ENCODE results near the gene TXLNA.
A peak's percentile ranks its signal among the peaks of the same experiment; 100 is the strongest.

Gene TXLNA

DNA sequence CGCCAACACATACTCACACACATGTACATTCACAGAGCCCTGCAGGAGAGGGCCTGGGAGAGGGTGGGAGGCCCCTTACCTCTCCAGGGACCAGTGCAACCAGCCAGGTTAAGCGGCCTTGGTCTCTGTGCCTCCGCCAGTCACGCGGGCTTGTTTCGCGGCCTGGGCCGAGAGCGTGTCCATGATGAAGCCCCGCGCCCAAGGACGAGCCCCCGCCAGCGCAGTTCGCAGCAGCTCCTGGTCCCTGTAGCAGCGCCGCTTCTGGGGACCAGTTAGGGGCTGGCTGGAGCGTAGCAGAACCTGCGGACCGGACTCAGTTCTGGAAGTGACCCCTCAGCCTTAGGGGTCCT lies 60.3 kb downstream of the TXLNA start:
- Histone ChIP-seq H3K27ac (ENCODE audit: low read depth, low read length) (peak overlapping the region; percentile 86), H3K9ac (ENCODE audit: low read length) (peak overlapping the region; percentile 34), H3K36me3 (ENCODE audit: insufficient read depth, low read length) (no peaks in the 10 kb centered on the region), H3K4me3 (ENCODE audit: low read depth in 1 of 2, low read length in 2 of 2) (peak overlapping the region; percentile 38 to 83), H3K9me3 (ENCODE audit: low read length) (no peaks in the 10 kb centered on the region), H3K27me3 (ENCODE audit: control insufficient read depth in 1 of 2, insufficient read depth in 2 of 2, low read length in 2 of 2) (no peaks in the 10 kb centered on the region), H3K4me1 (ENCODE audit: insufficient read depth, low read length) (peaks cover 13% of the 10 kb centered on the region)

DNA sequence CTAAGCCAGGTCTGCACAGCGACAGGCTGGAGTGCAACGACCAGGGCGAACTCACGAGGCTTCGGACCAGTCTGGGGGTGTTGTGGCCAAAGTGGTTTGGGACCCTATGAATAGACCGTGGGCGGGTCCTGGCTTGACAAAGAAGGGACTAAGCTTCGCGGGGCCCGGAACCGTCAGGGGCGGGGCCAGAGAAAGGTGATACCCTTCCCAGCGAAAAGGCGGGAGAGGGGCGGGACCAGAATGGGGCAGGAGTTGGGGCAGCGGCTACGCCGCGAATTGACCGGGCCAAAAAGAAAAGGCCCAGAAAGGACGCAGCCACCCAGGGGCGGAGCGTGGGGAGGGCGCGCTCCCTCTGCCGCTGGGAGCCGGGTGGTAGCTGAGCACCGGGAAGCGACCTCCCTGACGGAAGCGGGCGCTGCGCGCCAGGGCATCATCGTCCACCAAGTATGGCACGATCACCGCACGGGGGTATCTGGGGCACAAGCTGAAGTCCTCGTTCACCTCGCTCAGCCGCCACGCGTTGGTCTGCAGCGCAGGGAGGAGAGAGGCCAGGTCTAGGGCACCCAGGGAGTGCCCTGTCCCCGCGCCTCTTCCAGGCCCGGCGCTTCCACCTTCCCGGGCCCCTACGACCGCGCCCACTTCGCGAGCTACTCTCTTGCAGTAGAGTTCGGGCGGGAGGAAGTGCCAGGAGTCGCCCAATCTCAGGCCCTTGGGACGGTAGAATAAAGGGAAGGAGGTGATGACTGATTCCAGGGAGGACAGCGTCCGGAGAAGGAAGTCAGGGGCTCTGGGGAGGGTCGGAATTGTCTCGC lies 60.9 kb downstream of the TXLNA start:
- H3K4me3 ChIP-seq (ENCODE audit: low read depth in 1 of 2, low read length in 2 of 2): peak overlapping the region; percentile 38 to 83
- H3K27me3 ChIP-seq (ENCODE audit: control insufficient read depth in 1 of 2, insufficient read depth in 2 of 2, low read length in 2 of 2): no peaks in the 10 kb centered on the region
- no peaks in the 10 kb centered on the region for H3K36me3 ChIP-seq (ENCODE audit: insufficient read depth, low read length)
- H3K27ac ChIP-seq (ENCODE audit: low read depth, low read length): peak overlapping the region; percentile 86
- peak overlapping the region; percentile 34 for H3K9ac ChIP-seq (ENCODE audit: low read length)
- H3K4me1 ChIP-seq (ENCODE audit: insufficient read depth, low read length): peaks cover 13% of the 10 kb centered on the region
- H3K9me3 ChIP-seq (ENCODE audit: low read length): no peaks in the 10 kb centered on the region

DNA sequence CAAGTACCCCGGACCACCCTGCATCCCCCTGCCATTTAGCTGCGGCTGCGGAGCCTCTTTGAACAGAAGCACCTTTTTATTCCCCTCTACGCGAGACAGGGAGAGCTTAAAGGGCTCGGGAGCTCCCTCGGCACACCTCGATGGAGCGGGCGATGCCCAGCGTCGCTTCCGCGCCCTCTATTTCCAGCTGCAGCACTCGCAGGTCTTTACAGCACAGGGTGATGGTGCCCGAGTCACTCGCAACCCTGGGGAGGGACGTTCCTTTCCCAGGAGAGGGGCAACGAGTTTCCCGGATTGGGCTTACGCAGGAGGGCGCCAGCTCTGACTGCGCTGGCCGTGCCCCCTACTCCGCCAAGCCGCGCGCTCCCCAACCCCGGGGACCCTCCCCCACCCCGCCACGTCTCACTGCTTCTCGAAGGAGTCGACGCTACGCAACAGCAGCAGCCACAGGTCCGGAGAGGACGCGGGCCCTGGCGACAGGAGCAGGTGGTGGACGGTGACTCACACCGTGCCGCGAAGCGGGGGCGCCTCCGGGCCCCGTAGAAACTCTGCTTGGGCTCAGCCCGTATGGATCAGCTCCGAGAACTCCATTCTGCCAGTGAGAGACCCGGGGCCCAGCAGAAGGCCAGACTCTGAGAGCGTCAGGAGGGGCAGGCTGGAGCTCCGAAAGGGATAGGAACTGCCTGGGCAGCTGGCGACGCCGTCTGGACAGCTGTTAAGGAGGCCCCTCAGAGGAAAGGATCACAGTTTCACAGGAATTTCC lies 61.7 kb downstream of the TXLNA start:
- no peaks in the 10 kb centered on the region for H3K36me3 ChIP-seq (ENCODE audit: insufficient read depth, low read length)
- H3K27ac ChIP-seq (ENCODE audit: low read depth, low read length): peak overlapping the region; percentile 86
- H3K9ac ChIP-seq (ENCODE audit: low read length): peak overlapping the region; percentile 34
- H3K4me1 ChIP-seq (ENCODE audit: insufficient read depth, low read length): peaks cover 13% of the 10 kb centered on the region
- no peaks in the 10 kb centered on the region for H3K9me3 ChIP-seq (ENCODE audit: low read length)
- H3K4me3 ChIP-seq (ENCODE audit: low read depth in 1 of 2, low read length in 2 of 2): peak overlapping the region; percentile 38 to 83
- no peaks in the 10 kb centered on the region for H3K27me3 ChIP-seq (ENCODE audit: control insufficient read depth in 1 of 2, insufficient read depth in 2 of 2, low read length in 2 of 2)

DNA sequence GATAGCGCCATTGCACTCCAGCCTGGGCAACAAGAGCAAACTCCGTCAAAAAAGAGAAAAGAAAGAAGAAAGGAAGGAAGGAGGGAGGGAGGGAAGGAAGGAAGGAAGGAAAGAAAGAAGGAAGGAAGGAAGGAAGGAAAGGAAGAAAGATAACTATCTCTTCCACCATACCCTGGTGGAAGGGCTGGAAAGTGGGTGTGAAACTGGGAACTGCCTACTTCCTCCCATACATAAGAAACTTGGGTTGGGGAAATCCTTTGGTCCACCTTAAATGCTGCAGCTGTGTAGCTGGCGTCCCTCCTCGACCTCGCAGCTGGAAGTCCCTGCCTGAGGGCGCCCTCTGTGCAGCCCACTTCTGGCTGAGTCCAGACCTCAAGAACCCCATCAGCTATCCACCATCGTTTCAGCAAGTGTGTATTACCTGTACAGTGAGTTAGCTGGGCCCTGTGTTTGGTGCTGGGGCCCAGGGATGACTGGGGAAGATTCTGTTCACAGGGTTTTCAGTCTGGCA lies 62.9 kb downstream of the TXLNA start:
- Histone ChIP-seq H3K4me1 (ENCODE audit: insufficient read depth, low read length) (peaks cover 25% of the 10 kb centered on the region), H3K27me3 (ENCODE audit: control insufficient read depth in 1 of 2, insufficient read depth in 2 of 2, low read length in 2 of 2) (no peaks in the 10 kb centered on the region), H3K9me3 (ENCODE audit: low read length) (no peaks in the 10 kb centered on the region), H3K4me3 (ENCODE audit: low read depth in 1 of 2, low read length in 2 of 2) (no peak overlapping the region), H3K9ac (ENCODE audit: low read length) (no peak overlapping the region), H3K27ac (ENCODE audit: low read depth, low read length) (no peak overlapping the region), H3K36me3 (ENCODE audit: insufficient read depth, low read length) (no peaks in the 10 kb centered on the region)

DNA sequence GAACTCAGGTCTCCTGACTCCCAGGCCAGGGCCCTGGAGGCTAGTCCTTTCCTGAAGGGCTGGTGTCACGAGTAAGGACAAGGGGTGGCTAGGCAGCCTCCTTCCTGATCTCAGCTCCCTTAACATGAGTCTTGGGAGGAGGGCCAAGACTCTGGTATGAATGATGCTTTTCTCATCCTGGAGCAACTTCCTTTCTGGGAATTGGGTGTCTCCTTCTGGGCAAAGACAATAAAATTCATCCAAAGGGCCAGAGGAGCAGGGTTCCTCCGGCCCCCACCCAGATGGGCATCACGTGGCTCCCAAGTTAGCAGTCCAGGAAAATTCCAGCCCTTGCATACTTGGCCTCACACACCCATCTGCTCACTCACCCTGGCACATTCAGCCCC lies 67.4 kb downstream of the TXLNA start, which contains the start of gene FAM167B:
FAM167B (plus strand) TSS at position 335 of the 386 bp plus-strand sequence. CDS start 200 bp downstream, outside the sequence.
- peak within 1 kb of the TSS; percentile 48 for H3K27ac ChIP-seq (ENCODE audit: low read depth, low read length)
- H3K9ac ChIP-seq (ENCODE audit: low read length): no peak within 1 kb of the TSS
- H3K9me3 ChIP-seq (ENCODE audit: low read length): no peaks in the 10 kb centered on the region
- H3K27me3 ChIP-seq (ENCODE audit: control insufficient read depth in 1 of 2, insufficient read depth in 2 of 2, low read length in 2 of 2): no peaks in the 10 kb centered on the region
- H3K4me1 ChIP-seq (ENCODE audit: insufficient read depth, low read length): peaks cover 35% of the 10 kb centered on the region
- peak within 1 kb of the TSS in 1 of 2 donors; percentile 23 for H3K4me3 ChIP-seq (ENCODE audit: low read depth in 1 of 2, low read length in 2 of 2)
- H3K36me3 ChIP-seq (ENCODE audit: insufficient read depth, low read length): no peaks in the 10 kb centered on the region

DNA sequence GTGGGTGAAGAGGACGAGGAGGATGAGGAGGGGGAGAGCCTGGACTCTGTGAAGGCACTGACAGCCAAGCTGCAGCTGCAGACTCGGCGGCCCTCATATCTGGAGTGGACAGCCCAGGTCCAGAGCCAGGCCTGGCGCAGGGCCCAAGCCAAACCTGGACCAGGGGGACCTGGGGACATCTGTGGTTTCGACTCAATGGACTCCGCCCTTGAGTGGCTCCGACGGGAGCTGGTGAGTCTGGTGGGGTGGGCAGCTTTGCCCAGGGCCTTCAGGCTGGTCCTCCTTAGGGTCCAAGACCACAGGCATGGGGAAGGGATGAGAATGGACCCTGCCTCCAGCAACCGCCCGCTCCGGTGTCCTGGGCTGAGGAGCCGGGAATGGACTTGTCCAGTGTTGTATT lies 68.0 kb downstream of the TXLNA start:
- Histone ChIP-seq H3K9ac (ENCODE audit: low read length) (no peak overlapping the region), H3K36me3 (ENCODE audit: insufficient read depth, low read length) (no peaks in the 10 kb centered on the region), H3K4me3 (ENCODE audit: low read depth in 1 of 2, low read length in 2 of 2) (peak overlapping the region in 1 of 2 donors; percentile 23), H3K27me3 (ENCODE audit: control insufficient read depth in 1 of 2, insufficient read depth in 2 of 2, low read length in 2 of 2) (no peaks in the 10 kb centered on the region), H3K9me3 (ENCODE audit: low read length) (no peaks in the 10 kb centered on the region), H3K4me1 (ENCODE audit: insufficient read depth, low read length) (peaks cover 30% of the 10 kb centered on the region), H3K27ac (ENCODE audit: low read depth, low read length) (peak overlapping the region; percentile 2)

All from muscle layer of colon (tissue), 2 donors.